NCI-H2029 treated with DMSO at 0.1 percent for 48 hours (cell line): ENCODE results near the gene ZNF547.
A peak's percentile ranks its signal among the peaks of the same experiment; 100 is the strongest.
"Not testable (repeated sequence)": the region's sequence is repeated elsewhere in the genome, so short reads cannot be mapped to it uniquely, and the experiment has no call there.

Source experiments
- DNase-seq: peaks from one replicate; lab custom pipeline; 2025; lab: John Stamatoyannopoulos, UW

Gene ZNF547

DNA sequence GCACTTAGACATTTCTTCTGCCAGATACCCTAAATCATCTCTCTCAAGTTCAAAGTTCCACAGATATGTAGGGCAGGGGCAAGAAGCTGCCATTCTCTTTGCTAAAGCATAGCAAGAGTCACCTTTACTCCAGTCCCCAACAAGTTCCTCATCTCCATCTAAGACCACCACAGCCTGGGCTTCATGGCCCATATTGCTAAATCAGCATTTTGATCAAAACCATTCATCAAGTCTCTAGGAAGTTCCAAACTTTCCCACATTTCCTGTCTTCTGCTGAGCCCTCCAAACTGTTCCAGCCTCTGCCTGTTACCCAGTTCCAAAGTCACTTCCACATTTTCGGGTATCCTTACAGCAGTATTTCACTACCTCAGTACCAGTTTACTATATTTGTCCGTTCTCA, 11.3 kb downstream of the ZNF547 start:
- not testable (repeated sequence) for DNase-seq

- DNase-seq = no peak
Measured at GRCh38 chr19:57376151-57376550, 12.8 kb downstream of the ZNF547 start.

DNA sequence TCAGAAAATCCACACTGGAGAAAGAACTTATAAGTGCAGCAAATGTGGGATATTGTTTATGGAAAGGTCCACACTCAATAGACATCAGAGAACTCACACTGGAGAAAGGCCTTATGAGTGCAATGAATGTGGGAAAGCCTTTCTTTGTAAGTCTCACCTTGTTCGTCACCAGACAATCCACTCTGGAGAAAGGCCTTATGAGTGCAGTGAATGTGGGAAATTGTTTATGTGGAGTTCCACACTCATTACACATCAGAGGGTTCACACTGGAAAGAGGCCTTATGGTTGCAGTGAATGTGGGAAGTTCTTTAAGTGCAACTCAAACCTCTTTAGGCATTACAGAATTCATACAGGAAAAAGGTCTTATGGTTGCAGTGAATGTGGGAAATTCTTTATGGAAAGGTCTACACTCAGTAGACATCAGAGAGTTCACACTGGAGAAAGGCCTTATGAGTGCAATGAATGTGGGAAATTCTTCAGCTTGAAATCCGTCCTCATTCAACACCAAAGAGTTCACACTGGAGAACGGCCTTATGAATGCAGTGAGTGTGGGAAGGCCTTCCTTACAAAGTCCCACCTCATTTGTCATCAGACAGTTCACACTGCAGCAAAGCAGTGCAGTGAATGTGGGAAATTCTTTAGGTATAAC, 14.3 kb downstream of the ZNF547 start:
- DNase-seq = no peak

DNA sequence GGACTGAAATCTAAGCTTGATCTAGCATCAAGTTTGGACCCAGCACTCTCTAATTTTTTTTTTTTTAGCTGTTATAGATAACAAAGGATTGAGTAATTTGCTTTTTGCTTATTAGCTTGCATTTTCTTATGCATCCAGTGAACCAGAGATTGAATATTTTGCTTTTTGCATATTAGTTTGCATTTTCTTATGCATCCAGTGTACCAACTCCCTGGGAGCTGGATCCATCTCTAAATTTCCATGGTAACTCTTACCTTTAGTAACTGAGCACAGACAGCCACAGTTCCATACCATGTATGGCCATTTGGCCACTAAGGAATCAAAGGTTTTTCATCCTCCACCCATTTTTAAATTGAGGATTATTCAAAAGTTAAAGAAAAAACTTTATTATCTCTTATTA, 17.6 kb downstream of the ZNF547 start:
- DNase-seq = no peak

DNA sequence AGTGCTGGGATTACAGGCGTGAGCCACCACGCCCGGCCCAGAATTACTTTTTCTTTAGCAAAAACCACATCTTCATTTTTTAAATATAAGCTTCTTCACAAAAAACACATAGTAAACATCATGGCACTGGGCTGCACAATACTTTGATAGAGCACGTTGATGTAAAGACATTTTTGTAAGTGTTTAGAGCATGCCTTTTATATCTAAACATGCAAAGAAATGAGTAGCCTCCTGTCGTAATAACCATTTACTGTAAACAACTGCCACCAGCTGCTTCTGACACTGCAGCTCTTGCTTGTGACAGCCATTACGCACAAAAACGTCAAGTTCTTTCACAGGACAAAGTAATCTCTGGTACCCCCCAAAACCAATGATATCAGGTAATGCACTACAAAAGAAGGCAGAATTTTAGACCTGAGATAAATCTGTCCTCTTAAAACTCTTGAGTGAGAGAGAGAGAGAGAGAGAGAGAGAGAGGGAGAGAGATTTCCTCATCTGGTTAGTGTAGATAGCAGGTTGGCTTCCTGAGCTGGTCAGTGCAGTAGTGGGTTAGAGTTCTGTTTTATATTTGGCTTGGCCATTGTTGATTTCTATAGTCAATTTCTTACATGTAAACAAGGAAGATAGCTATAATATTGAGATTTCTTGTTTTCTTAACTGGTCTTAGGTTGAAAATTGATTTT, 19.6 kb downstream of the ZNF547 start:
- no peak for DNase-seq

GRCh38 chr19:57389194-57389729, 25.9 kb downstream of the ZNF547 start:
- DNase-seq = no peak

DNA sequence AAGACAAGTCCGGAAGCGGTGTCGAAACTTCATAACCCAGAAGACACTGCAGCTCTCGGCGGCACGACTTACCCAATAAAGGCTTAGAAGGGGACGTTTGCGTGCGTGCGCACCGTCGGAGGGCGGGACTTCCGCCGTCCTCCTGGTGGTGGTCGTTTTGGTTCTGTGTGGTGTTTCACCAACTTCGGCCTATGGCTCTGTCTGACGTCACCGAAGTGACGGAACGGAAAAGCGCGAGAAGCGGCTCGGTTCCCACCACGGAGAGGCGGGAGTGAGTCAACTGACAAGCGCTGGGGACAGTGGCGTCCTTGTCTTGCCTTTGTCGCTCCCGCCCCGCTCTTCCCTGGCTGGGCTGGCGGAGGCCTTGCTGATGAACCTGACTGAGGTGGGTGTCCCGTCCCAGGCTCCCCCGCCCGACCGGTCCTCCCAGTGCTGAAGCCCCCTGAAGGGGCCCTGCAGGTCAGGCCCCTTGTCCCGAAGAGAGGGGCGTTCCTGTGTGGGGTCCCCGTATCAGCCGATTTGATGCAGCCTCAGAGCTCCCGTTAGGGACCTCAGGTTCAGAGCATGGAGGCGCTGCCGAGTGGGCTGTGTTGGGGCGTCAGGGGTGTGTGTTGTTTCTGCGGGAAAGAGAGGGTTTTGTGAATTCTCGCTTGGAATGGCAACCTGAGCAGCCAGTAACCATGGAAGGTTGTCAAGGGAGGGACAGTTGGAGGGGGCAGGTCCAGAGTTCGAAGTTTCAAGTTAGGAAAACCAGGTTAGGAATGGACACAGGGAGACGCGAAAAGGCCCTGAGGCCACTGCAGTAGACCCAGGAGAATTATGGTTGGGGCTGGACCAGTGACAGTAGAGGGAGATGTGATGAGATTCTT, 26.6 kb downstream of the ZNF547 start, which contains the start of gene ZNF548:
Gene ZNF548, plus strand, starts transcription at position 125 of the 869 bp plus-strand sequence. Its CDS starts 246 bp downstream, at position 371.
- peak; percentile 82 for DNase-seq

- no peak for DNase-seq
Measured at GRCh38 chr19:57395710-57396109, 32.4 kb downstream of the ZNF547 start.

DNA sequence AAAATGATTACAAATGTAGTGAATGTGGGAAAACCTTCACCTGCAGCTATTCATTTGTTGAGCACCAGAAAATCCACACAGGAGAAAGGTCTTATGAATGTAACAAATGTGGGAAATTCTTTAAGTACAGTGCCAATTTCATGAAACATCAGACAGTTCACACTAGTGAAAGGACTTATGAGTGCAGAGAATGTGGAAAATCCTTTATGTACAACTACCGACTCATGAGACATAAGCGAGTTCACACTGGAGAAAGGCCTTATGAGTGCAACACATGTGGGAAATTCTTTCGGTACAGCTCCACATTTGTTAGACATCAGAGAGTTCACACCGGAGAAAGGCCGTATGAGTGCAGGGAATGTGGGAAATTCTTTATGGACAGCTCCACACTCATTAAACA, 35.5 kb downstream of the ZNF547 start:
- DNase-seq = no peak

GRCh38 chr19:57403737-57404563, 40.6 kb downstream of the ZNF547 start:
- DNase-seq = no peak

DNA sequence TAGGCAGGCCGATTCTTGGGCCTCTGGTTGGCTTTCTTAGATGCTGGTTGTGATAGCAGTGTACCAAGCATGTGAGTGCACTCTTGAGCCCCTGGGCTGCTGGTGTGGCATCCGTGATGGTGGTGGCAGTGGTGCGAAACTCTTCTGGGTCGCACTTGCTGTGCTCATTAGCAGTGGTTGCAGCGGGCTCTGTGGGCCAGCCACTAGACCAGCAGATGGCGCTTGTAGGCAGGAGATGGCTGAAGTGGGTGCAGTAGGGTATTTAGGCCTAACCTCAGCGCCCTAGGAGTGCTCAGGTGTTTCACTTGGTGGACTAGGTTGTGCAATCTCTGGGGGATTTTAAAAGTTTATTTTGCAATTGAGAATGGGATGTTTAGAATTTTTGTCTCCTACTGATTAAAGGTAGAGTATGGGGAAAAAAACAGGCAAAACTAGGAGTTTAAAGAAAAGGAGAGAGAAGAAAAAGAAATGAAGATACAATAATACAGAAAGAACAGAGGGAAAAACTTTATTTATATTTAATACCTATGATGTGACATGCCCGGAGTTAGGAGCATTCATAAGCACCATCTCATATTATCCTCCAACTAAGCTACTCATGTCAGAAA, 43.3 kb downstream of the ZNF547 start:
- peak; percentile 36 for DNase-seq

DNA sequence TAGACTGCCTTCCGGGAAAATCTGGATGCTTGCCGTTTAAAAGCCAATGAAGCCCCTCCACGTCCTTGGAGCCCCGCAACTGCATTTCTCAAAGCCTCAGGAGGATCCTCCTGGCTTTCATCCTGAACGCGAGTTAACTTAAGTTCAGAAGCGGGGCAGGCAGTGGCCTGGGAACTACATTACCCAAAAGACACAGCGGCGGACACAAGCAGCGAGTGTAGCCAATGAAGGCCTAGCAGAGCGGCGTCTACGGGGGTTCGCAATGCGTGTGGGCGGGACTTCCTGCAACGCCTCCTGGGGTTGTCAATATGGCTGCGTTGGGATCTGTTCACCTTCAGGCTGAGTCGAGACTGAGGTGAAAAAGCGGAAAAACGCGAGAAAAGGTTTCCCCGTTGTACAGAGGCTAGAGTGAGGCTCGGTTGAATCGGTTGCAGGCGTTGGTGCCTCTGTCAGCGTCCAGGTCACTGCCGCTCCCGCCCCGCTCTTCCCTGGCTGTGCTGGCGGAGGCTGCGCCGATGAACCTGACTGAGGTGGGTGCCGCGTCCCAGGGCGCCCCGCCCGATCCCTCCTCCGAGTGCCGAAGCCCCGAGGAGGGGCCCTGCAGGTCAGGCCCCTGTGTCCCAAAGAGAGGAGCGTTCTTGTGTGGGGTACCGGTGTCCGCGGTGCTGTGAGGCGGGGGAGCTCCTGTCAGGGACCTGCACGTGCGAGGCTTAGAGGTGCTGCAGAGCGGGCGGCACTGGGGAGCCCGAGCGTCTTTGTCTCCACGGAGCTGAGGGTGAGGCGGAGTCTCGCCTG, 47.7 kb downstream of the ZNF547 start, which contains the start of gene ZNF17:
Gene ZNF17, plus strand, starts transcription at position 285 of the 795 bp plus-strand sequence. CDS start 2,455 bp downstream, outside the sequence.
- peak; percentile 58 for DNase-seq

- no peak for DNase-seq
Measured at GRCh38 chr19:57419439-57419838, 56.1 kb downstream of the ZNF547 start.

GRCh38 chr19:57421037-57421436, 57.7 kb downstream of the ZNF547 start:
- no peak for DNase-seq
